CD4-positive, alpha-beta T cell treated with Interferon gamma for 1 hour (primary cell): ENCODE data around the gene OR2L2.
"Not testable (repeated sequence)": the region's sequence is repeated elsewhere in the genome, so short reads cannot be mapped to it uniquely, and the experiment has no call there.

Experiments
- DNase-seq: peaks from one replicate; pipeline ENCODE4 v3.0.0-alpha.2; 2020

Gene OR2L2

DNA sequence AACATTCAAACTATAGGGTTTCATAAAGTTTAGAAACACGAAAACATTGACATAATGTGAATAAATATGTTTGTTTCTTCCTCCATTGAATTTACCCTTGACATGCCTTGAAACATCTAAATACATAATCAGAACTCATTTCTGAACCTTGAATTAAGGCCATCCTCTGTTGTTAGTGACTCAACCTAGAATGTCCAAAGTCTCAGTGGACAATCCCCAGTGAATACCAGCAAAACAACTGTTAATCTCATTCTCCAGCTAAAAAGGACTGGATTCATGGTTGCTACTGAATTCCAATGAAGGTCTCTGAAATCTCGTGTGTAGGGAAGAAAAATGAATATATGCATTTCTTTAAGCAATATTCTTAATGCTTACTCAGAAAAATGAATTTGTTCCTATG, at the start of gene OR2L2:
OR2L2 (plus strand) TSS at position 301 of the 400 bp plus-strand sequence. CDS start 8,198 bp downstream, outside the sequence.
- DNase-seq: no peak

DNA sequence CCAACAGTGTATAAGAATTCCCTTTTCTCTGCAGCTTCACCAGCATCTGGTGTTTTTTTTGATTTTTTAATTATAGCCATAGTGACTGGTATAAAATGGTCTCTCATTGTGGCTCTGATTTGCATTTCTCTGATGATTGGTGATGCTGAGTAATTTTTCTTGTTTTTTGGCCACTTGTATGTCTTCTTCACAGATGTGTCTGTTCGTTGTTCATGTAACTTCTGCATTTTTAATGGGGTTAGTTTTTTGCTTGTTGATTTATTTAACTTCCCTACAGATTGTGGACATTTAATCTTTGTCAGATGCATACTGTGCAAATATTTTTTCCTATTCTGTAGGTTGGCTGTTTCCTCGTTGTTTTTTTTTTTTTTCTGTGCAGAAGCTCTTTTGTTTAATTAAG, 36.9 kb upstream of the OR2L2 start:
- no peak for DNase-seq

GRCh38 chr1:247998811-247999210, 31.1 kb upstream of the OR2L2 start:
- DNase-seq: no peak

DNA sequence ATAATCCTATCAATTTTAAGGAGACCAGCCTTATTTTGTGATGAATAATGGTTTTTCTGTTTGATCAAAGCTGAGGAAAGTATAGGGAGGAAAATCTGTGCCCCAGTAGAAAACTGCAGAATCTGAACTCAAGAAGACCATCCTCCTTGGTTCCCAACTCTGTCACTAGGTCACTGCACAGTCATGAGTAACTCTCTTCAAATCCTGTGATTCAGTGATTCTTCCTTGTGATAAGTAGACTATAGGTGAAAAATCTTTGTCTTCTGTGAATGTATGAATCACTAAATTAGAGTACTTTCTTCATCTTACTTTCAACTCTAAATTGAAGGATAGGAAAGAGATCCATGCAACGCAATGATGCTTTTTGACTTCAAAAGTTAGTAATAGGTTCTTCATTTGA, 29.7 kb upstream of the OR2L2 start:
- DNase-seq: no peak

DNA sequence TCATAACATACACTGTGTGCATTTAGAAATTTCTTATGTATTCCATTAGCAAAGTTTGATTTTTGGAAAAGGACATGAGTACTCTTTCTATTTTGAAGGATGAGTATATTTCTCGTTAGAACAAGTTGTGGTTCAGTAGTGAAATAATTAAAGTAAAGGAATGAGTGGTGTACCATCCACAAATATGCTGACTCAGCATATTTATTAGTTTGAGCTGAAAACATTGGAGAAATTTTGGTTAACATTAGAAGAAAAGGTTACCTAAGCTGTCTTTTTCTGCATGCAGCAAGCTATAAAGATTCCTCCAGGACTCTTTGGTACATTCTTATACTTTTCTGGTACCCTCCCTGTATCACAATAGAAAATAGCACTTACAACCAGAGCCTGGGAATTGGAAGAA, 22.1 kb upstream of the OR2L2 start:
- DNase-seq: no peak

DNA sequence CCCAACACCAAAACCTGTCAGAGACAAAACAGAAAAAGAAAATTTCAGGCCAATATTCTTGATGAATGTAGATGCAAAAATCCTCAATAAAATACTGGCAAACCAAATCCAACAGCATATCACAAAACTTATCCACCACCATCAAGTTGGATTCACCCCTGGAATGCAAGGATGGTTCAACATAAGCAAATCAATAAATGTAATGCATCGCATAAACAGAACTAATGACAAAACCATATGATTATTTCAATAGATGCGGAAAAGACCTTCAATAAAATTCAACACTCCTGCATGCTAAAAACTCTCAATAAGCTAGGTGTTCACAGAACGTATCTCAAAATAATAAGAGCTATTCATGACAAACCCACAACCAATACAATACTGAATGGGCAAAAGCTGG, 20.2 kb upstream of the OR2L2 start:
- DNase-seq: no peak

DNA sequence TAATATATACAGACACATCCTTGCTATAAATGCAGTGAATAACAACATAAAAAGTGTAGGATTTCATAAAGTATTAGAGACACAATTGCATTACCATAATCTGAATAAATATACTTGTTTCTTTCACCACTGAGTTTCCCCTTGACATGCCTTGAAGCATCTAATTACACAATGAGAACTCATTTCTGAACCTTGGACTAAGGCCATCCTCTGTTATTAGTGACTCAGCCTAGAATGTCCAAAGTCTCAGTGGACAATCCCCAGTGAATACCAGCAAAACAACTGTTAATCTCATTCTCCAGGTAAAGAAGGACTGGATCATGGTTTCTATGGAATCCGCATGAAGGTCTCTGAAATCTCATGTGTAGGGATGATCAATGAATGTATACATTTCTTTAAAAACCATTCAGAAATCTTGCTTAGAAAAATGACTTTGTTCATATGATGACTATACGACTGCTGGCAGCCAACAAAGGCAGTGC, 16.6 kb upstream of the OR2L2 start, which contains the start of gene OR2L5:
OR2L5 (plus strand) TSS at position 432 of the 482 bp plus-strand sequence. CDS start 8,288 bp downstream, outside the sequence.
- no peak for DNase-seq

- DNase-seq: no peak
Observed at GRCh38 chr1:248015803-248016202, 14.1 kb upstream of the OR2L2 start.

DNA sequence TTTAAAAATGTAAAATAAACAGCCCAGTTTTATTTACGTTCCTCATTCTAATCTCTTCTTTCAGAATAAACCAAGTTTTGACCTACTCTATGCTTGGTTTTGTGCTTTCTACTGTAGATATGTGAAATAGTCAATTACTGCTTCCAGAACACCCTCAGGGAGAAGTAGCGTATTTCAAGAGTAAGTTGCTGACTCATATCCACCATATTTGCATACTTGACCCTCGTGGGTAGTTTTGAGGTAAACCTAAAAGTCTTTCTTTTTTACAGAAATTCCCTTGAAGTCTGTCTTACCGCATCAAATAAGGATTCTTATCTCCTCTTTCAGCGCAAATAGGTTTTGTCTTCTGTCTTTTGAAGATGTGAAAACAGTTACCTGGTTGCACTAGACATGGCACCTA, 15.3 kb downstream of the OR2L2 start:
- no peak for DNase-seq

GRCh38 chr1:248046536-248046935, 16.7 kb downstream of the OR2L2 start, which contains the start of gene OR2L3:
TSS of gene OR2L3 (plus strand) at chr1:248046836. CDS start at chr1:248060682, 13,846 bp downstream.
- no peak for DNase-seq

GRCh38 chr1:248047008-248047407, 17.1 kb downstream of the OR2L2 start:
- no peak for DNase-seq

GRCh38 chr1:248054671-248055070, 24.8 kb downstream of the OR2L2 start:
- DNase-seq: no peak

DNA sequence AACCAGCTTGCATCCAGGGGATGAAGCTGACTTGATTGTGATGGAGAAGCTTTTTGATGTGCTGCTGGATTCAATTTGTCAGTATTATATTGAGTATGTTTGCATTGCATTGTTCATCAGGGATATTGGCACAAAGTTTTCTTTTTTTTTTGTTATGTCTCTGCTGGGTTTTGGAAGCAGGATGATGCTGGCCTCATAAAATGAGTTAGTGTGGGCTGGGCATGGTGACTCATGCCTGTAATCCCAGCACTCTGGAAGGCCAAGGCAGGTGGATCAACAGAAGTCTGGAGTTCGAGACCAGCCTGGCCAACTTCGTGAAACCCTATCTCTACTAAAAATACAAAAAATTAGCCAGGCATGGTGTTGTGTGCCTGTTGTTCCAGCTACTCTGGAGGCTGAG, 25.4 kb downstream of the OR2L2 start:
- no peak for DNase-seq

- no peak for DNase-seq
Observed at GRCh38 chr1:248065071-248065470, 35.2 kb downstream of the OR2L2 start.

GRCh38 chr1:248065604-248066003, 35.7 kb downstream of the OR2L2 start:
- no peak for DNase-seq

DNA sequence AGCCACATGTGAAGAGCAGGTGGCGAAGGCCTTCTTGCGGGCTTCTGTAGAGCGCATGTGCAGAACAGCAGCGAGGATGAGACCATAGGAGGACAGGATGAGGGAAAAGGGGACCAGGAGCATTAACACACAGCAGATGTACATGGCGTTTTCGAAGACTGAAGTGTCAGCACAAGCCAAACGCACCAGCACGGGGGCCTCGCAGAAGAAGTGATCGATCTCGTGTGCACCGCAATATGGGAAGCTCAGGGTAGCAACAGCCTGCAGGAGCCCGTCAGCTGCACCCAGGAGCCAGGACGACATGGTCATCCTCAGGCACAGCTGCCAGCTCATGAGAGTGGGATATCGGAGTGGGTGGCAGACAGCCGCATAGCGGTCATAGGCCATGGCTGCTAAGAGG, 54.0 kb downstream of the OR2L2 start:
- DNase-seq: not testable (repeated sequence)
